HCT116 (cell line): ENCODE data around the gene PRELP.

ENCODE experiments used
- EZH2 ChIP-seq: fragments of 200-600 bp; sonication (generic); IDR thresholded peaks from 2 replicates; pipeline ENCODE4 v1.6.1; 2017; ENCODE audit warnings: antibody characterized with exemption, mixed run types
- POLR2A ChIP-seq: IDR thresholded peaks from 2 replicates; pipeline ENCODE4 v1.7.0; 2011; ENCODE audit warnings: borderline replicate concordance; ENCODE audit not compliant: insufficient read depth, insufficient read length; ENCODE audit errors: extremely low read depth
- TF ChIP-seq, protein P1 (sequence below), 3 experiments: fragments of 200-600 bp in 1 of 3; sonication (generic) in 1 of 3; IDR thresholded peaks in 2 of 3; conservative IDR thresholded peaks in 1 of 3; 2 replicates each; pipeline ENCODE4 v1.5.1; 2012 to 2017; ENCODE audit warnings: low read depth in 2 of 3, low read length in 2 of 3, antibody characterized with exemption in 1 of 3, borderline replicate concordance in 1 of 3, control low read depth in 1 of 3, mild to moderate bottlenecking in 1 of 3, mixed read lengths in 1 of 3, mixed run types in 1 of 3, moderate library complexity in 1 of 3; ENCODE audit not compliant: insufficient read depth in 1 of 3

DNA sequence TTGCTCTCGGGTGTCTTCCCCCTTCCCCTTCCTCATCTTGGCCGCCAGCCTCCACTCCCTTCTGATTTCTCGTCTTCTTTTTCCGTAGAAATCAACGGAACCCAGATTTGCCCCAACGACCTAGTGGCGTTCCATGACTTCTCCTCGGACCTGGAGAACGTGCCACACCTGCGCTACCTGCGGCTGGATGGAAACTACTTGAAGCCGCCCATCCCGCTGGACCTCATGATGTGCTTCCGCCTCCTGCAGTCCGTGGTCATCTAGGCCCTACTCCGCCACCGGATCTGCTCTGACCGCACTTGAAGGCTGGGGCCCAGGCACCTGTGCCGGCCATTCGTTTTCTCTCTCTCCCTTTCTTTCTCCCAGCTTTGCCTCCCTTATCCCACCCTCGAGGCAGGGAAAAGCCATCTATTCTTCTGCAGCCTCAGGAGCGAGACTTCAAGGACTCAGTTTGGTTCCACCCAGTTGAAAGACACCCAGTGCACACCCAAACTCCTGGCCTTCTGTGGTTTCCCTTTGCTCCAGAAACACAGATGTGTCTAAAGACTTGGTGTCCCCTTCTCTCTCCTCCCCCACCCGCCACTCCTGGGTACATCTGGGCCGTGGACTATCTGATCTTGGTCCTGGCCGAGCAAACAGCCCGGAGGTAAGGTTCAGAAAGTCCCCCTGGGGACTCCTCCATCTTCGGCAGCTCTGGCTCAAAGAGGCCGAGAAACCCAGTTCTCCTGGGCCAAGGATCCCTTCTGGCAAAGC, 11.2 kb downstream of the PRELP start:
- TF ChIP-seq, protein P1, sequence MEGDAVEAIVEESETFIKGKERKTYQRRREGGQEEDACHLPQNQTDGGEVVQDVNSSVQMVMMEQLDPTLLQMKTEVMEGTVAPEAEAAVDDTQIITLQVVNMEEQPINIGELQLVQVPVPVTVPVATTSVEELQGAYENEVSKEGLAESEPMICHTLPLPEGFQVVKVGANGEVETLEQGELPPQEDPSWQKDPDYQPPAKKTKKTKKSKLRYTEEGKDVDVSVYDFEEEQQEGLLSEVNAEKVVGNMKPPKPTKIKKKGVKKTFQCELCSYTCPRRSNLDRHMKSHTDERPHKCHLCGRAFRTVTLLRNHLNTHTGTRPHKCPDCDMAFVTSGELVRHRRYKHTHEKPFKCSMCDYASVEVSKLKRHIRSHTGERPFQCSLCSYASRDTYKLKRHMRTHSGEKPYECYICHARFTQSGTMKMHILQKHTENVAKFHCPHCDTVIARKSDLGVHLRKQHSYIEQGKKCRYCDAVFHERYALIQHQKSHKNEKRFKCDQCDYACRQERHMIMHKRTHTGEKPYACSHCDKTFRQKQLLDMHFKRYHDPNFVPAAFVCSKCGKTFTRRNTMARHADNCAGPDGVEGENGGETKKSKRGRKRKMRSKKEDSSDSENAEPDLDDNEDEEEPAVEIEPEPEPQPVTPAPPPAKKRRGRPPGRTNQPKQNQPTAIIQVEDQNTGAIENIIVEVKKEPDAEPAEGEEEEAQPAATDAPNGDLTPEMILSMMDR (IDR thresholded peaks at IDR 0.05 in 2 of 3, conservative IDR thresholded peaks at IDR 0.05 in 1 of 3; ENCODE audit: borderline replicate concordance in 1 of 3, insufficient read depth in 1 of 3, low read depth in 2 of 3, low read length in 2 of 3) = no peak
- no peak for TF ChIP-seq POLR2A
- no peak for TF ChIP-seq EZH2
